ENCODE data around the gene SH3PXD2A. TPM values are rescaled to one million over a fixed set of nuclear protein-coding genes. Genes with fewer than 3 reads are reported as not detected.

Gene SH3PXD2A
- total RNA-seq, 1 donor from 2014 or later = 2.3 TPM

DNA sequence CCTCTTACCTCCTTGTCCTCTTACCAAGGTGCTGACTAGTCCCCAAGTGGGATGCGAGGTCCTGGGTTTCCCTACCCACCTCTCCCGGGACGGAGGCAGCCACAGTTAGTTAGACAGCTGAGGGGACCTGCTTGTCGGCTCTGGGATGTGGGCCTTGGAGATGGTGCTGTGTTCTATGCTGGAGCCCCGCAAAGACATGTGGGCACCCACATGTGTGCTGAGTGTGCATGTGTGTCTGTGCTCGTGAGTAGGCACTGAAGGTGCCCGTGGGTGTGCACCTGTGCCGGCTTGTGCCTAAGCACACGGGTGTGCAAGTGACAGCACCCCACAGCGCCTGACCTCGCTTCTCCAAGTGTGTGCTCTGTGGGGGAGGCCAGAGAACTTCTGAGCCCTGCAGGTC, 299.7 kb downstream of the SH3PXD2A start:
- Histone ChIP-seq H3K27me3 (peaks cover 33% of the 10 kb centered on the region), H3F3A (ENCODE audit: low read depth) (peaks cover 5% of the 10 kb centered on the region), H3K27ac (no peak overlapping the region), H3K4me2 (peak overlapping the region; percentile 98), H2AFZ (replicated peaks) (peak overlapping the region; percentile 68), H3K4me1 (peaks cover 11% of the 10 kb centered on the region), H3K9me3 (ENCODE audit: low read depth) (no peaks in the 10 kb centered on the region), H3K4me3 (peak overlapping the region; percentile 63), H3K79me2 (ENCODE audit: low read depth) (no peaks in the 10 kb centered on the region), H3K36me3 (no peaks in the 10 kb centered on the region), H3K9ac (no peak overlapping the region), H4K20me1 (ENCODE audit: low read depth) (no peaks in the 10 kb centered on the region)
- TF ChIP-seq EZH2 (IDR thresholded peaks at IDR 0.05) = no peak
- no peak for TF ChIP-seq CTCF (IDR thresholded peaks at IDR 0.05)
- no peak for TF ChIP-seq EZH2phosphoT487 (IDR thresholded peaks at IDR 0.05)
- Mint-ChIP-seq H3K4me1 (peaks cover 17% of the 10 kb centered on the region), H3K36me3 (no peaks in the 10 kb centered on the region), H3K27ac (no peak overlapping the region), H3K4me3 (peak overlapping the region; percentile 81), H3K9me3 (no peaks in the 10 kb centered on the region), H3K27me3 (ENCODE audit: insufficient read depth, low read depth) (peaks cover 25% of the 10 kb centered on the region)
- no peak for DNase-seq (ENCODE audit: low spot score)

DNA sequence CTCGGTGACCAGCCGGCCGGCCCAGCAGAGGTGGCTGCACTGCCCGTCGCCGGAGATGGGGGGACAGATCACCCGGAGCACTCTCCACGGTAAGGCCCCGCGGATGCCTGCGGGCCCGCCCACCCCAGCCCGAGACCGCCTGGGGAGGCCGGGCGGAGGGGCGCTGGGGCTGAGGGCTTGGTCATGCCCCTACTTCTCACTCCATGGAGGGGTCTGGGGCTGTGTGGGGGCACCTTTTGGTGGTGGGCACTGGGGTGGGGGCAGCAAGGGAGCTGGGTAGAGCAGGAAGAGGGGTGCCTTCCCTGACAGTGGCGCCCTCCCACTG, 300.1 kb downstream of the SH3PXD2A start:
- Mint-ChIP-seq H3K4me1 (peaks cover 17% of the 10 kb centered on the region), H3K9me3 (no peaks in the 10 kb centered on the region), H3K36me3 (no peaks in the 10 kb centered on the region), H3K4me3 (peak overlapping the region; percentile 81), H3K27ac (no peak overlapping the region), H3K27me3 (ENCODE audit: insufficient read depth, low read depth) (peaks cover 25% of the 10 kb centered on the region)
- no peak for DNase-seq (ENCODE audit: low spot score)
- no peaks in the 10 kb centered on the region for H4K20me1 ChIP-seq (ENCODE audit: low read depth)
- H3K36me3 ChIP-seq = no peaks in the 10 kb centered on the region
- no peaks in the 10 kb centered on the region for H3K9me3 ChIP-seq (ENCODE audit: low read depth)
- H3K4me2 ChIP-seq = peak overlapping the region; percentile 98
- no peak for TF ChIP-seq EZH2phosphoT487 (IDR thresholded peaks at IDR 0.05)
- no peak for TF ChIP-seq CTCF (IDR thresholded peaks at IDR 0.05)
- TF ChIP-seq EZH2 (IDR thresholded peaks at IDR 0.05) = no peak
- peaks cover 11% of the 10 kb centered on the region for H3K4me1 ChIP-seq
- H3K27me3 ChIP-seq = peaks cover 33% of the 10 kb centered on the region
- H3K27ac ChIP-seq = no peak overlapping the region
- H3F3A ChIP-seq (ENCODE audit: low read depth) = peaks cover 5% of the 10 kb centered on the region
- no peak overlapping the region for H3K9ac ChIP-seq
- H3K4me3 ChIP-seq = peak overlapping the region; percentile 63
- no peaks in the 10 kb centered on the region for H3K79me2 ChIP-seq (ENCODE audit: low read depth)
- peak overlapping the region; percentile 68 for H2AFZ ChIP-seq (replicated peaks)

DNA sequence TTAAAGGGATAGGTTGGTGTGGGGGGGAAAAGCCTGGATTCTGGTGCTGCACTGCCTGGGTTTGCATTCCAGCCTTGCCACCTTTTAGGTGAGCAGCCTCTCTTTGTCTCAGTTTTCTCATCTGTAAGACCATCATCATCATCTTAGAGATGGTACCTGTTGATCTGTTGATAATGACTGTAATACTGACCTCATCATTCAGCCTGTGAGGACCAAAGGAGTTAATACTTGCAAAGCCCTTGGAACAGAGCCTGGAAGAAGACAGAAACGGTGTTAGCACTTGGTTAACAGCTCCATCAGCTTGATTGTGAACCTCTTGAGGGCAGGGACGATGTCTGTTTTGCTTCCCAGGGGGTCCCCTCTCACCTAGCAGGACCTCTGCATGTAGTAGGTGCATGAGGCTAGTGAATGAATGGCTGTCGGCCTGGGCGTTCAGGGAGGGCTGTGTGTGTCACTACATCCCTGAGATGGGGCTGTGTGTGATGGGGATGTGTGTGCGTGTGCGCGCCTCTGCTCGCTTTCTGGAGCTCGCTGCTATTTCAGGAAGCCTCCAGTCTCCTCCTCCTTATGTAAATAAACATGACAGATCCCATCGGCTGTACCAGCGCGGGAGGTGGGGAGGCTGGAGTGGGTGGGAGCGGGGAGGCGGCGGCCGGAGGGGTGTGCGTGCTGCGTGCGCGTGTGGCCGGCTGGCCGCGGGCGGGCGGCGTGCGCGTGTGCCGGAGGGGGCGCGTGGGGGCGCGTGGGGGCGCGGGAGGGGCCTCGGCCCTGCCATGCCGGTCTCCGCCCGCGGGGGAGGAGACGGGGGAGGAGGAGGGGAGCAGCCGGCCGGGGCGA, 300.7 kb downstream of the SH3PXD2A start:
- Mint-ChIP-seq H3K27me3 (ENCODE audit: insufficient read depth, low read depth) (peaks cover 23% of the 10 kb centered on the region), H3K36me3 (no peaks in the 10 kb centered on the region), H3K9me3 (no peaks in the 10 kb centered on the region), H3K4me3 (peak overlapping the region; percentile 75), H3K27ac (no peak overlapping the region), H3K4me1 (peaks cover 17% of the 10 kb centered on the region)
- Histone ChIP-seq H2AFZ (replicated peaks) (peak overlapping the region; percentile 68), H3K36me3 (no peaks in the 10 kb centered on the region), H3K4me3 (peak overlapping the region; percentile 63), H3K27me3 (peaks cover 33% of the 10 kb centered on the region), H3K9me3 (ENCODE audit: low read depth) (no peaks in the 10 kb centered on the region), H3K27ac (no peak overlapping the region), H3K4me1 (peaks cover 11% of the 10 kb centered on the region), H3K9ac (no peak overlapping the region), H3F3A (ENCODE audit: low read depth) (peaks cover 5% of the 10 kb centered on the region), H3K79me2 (ENCODE audit: low read depth) (no peaks in the 10 kb centered on the region), H4K20me1 (ENCODE audit: low read depth) (no peaks in the 10 kb centered on the region), H3K4me2 (peak overlapping the region; percentile 98)
- peak; percentile 76 for DNase-seq (ENCODE audit: low spot score)
- no peak for TF ChIP-seq EZH2phosphoT487 (IDR thresholded peaks at IDR 0.05)
- no peak for TF ChIP-seq CTCF (IDR thresholded peaks at IDR 0.05)
- TF ChIP-seq EZH2 (IDR thresholded peaks at IDR 0.05) = no peak

Measured in neural progenitor cell (in vitro differentiated cells).